Right kidney (tissue), 1 donor: ENCODE measurements around the gene ESRRA.
"Not testable (repeated sequence)": the region's sequence is repeated elsewhere in the genome, so short reads cannot be mapped to it uniquely, and the experiment has no call there.

Experiments used
- DNase-seq: peaks from one replicate; pipeline ENCODE4 v3.0.0-alpha.2; 2016

ESRRA gene

GRCh38 chr11:64291752-64292459 is 13.4 kb upstream of the ESRRA start:
- DNase-seq = no peak

GRCh38 chr11:64292460-64293254 is 12.7 kb upstream of the ESRRA start:
- DNase-seq = peak; percentile 46

- no peak for DNase-seq
These were observed 10.6 kb upstream of the ESRRA start for GRCh38 chr11:64294774-64295173.

- DNase-seq = no peak
These were observed 9.6 kb upstream of the ESRRA start for GRCh38 chr11:64295760-64296159.

GRCh38 chr11:64296236-64296635 is 9.1 kb upstream of the ESRRA start:
- DNase-seq = no peak

- peak; percentile 22 for DNase-seq
These were observed 8.3 kb upstream of the ESRRA start for GRCh38 chr11:64296830-64297698.

GRCh38 chr11:64297699-64298358 is 7.5 kb upstream of the ESRRA start:
- DNase-seq = peak; percentile 37

GRCh38 chr11:64298966-64299846 is 6.1 kb upstream of the ESRRA start:
- peak; percentile 68 for DNase-seq

- peak; percentile 46 for DNase-seq
These were observed 5.3 kb upstream of the ESRRA start, which contains the start of gene CATSPERZ for GRCh38 chr11:64299847-64300648. Gene CATSPERZ (plus strand): TSS chr11:64300358. CDS start chr11:64300411, 53 bp downstream.

- DNase-seq = no peak
These were observed 2.0 kb upstream of the ESRRA start for GRCh38 chr11:64303109-64304031.

- DNase-seq = no peak
These were observed 1.4 kb upstream of the ESRRA start for GRCh38 chr11:64304032-64304315.

- peak; percentile 87 for DNase-seq
These were observed 830 bp upstream of the ESRRA start for GRCh38 chr11:64304316-64305072.

GRCh38 chr11:64305691-64306562 is 603 bp downstream of the ESRRA start:
- DNase-seq = peak; percentile 76

GRCh38 chr11:64306563-64306875 is 1.2 kb downstream of the ESRRA start:
- DNase-seq = no peak

GRCh38 chr11:64306876-64307622 is 1.7 kb downstream of the ESRRA start:
- peak; percentile 47 for DNase-seq

GRCh38 chr11:64307795-64308194 is 2.5 kb downstream of the ESRRA start:
- not testable (repeated sequence) for DNase-seq

GRCh38 chr11:64312947-64313346 is 7.6 kb downstream of the ESRRA start:
- DNase-seq = no peak
